Lower lobe of right lung (tissue), 2 donors: ENCODE data around the gene TSPAN11. TPM values are rescaled to one million over a fixed set of nuclear protein-coding genes. Genes with fewer than 3 reads are reported as not detected.

ENCODE experiments used
- ATAC-seq, 2 donors: fragments of 200-7000 bp; cut with Tn5 transposase; one replicate each; pipeline ENCODE4 v1.9.1; 2020 to 2022; ENCODE audit warnings: mild to moderate bottlenecking in 2 of 2, moderate library complexity in 2 of 2
- DNase-seq: peaks from one replicate; pipeline ENCODE4 v3.0.0-alpha.2; 2020
- H3K27ac ChIP-seq: fragments of 200-600 bp; one replicate; pipeline ENCODE4 v1.8.0; 2022
- H3K27me3 ChIP-seq: fragments of 200-600 bp; one replicate; pipeline ENCODE4 v1.8.0; 2022; ENCODE audit warnings: low read depth
- H3K36me3 ChIP-seq: fragments of 200-600 bp; one replicate; pipeline ENCODE4 v1.8.0; 2022; ENCODE audit warnings: mild to moderate bottlenecking
- H3K4me1 ChIP-seq: fragments of 200-600 bp; one replicate; pipeline ENCODE4 v1.8.0; 2022
- H3K4me3 ChIP-seq: fragments of 200-600 bp; one replicate; pipeline ENCODE4 v1.8.0; 2022; ENCODE audit warnings: mild to moderate bottlenecking
- H3K9me3 ChIP-seq: fragments of 200-600 bp; one replicate; pipeline ENCODE4 v1.8.0; 2022
- CTCF ChIP-seq: fragments of 200-600 bp; IDR thresholded peaks from one replicate; pipeline ENCODE4 v1.8.0; 2022; ENCODE audit warnings: antibody characterized with exemption, mild to moderate bottlenecking
- intact Hi-C: fragments of 100-400 bp; cut with DNase I; formaldehyde crosslinking; loops from one replicate; pipeline ENCODE4 v1.11.0; 2022
- total RNA-seq: library from RNA; stranded (reverse); fragmentation: NEBNext Ultra II Directional; extraction: Animal tissue kit (Norgen Biotek cat#: 25700); gene quantifications from one replicate; pipeline ENCODE4 v1.2.1, GENCODE V29; 2021
- donor health status: DM: no; HTN: yes; CAD: no; lungs with severe emphysema.

The TSPAN11 gene
- total RNA-seq, 1 donor from 2014 or later = 9.1 TPM

- no peak overlapping the region for H3K4me3 ChIP-seq
- H3K27ac ChIP-seq = no peak overlapping the region
- H3K4me1 ChIP-seq = no peaks in the 10 kb centered on the region
- DNase-seq (no peak), ATAC-seq (no peak)
- H3K36me3 ChIP-seq = no peaks in the 10 kb centered on the region
- intact Hi-C loops = no loop called here
- TF ChIP-seq CTCF = no peak
- H3K9me3 ChIP-seq = no peaks in the 10 kb centered on the region
- H3K27me3 ChIP-seq = no peaks in the 10 kb centered on the region
Observed at GRCh38 chr12:30959110-30959710, 32.7 kb downstream of the TSPAN11 start.

- Histone ChIP-seq H3K27ac (no peak overlapping the region), H3K4me3 (no peak overlapping the region), H3K27me3 (no peaks in the 10 kb centered on the region), H3K4me1 (no peaks in the 10 kb centered on the region), H3K36me3 (no peaks in the 10 kb centered on the region), H3K9me3 (no peaks in the 10 kb centered on the region)
- no peak for DNase-seq
- TF ChIP-seq CTCF = no peak
- ATAC-seq = no peak
- intact Hi-C loops = no loop called here
Observed at GRCh38 chr12:30959778-30960177, 33.2 kb downstream of the TSPAN11 start.

- H3K27ac ChIP-seq = no peak overlapping the region
- ATAC-seq = no peak
- no peak for DNase-seq
- no peaks in the 10 kb centered on the region for H3K36me3 ChIP-seq
- no peak overlapping the region for H3K4me3 ChIP-seq
- no peaks in the 10 kb centered on the region for H3K4me1 ChIP-seq
- no peak for TF ChIP-seq CTCF
- intact Hi-C loops = no loop called here
- H3K27me3 ChIP-seq = no peaks in the 10 kb centered on the region
- H3K9me3 ChIP-seq = no peaks in the 10 kb centered on the region
Observed at GRCh38 chr12:30961030-30961429, 34.5 kb downstream of the TSPAN11 start.

GRCh38 chr12:30962047-30962446, 35.5 kb downstream of the TSPAN11 start:
- H3K27ac ChIP-seq = no peak overlapping the region
- no peak overlapping the region for H3K4me3 ChIP-seq
- no peaks in the 10 kb centered on the region for H3K36me3 ChIP-seq
- H3K27me3 ChIP-seq = no peaks in the 10 kb centered on the region
- intact Hi-C loops = no loop called here
- no peaks in the 10 kb centered on the region for H3K9me3 ChIP-seq
- DNase-seq (no peak), ATAC-seq (no peak)
- no peak for TF ChIP-seq CTCF
- no peaks in the 10 kb centered on the region for H3K4me1 ChIP-seq

- no peak for ATAC-seq
- no peak for DNase-seq
- H3K36me3 ChIP-seq = no peaks in the 10 kb centered on the region
- H3K9me3 ChIP-seq = no peaks in the 10 kb centered on the region
- intact Hi-C loops = no loop called here
- TF ChIP-seq CTCF = no peak
- no peaks in the 10 kb centered on the region for H3K4me1 ChIP-seq
- no peak overlapping the region for H3K4me3 ChIP-seq
- no peak overlapping the region for H3K27ac ChIP-seq
- H3K27me3 ChIP-seq = no peaks in the 10 kb centered on the region
Observed at GRCh38 chr12:30963709-30964564, 37.4 kb downstream of the TSPAN11 start.
